Measurements from ENCODE around the gene CNN2.

- TF ChIP-seq POLR2A (IDR thresholded peaks at IDR 0.05; ENCODE audit: low read depth, low read length) (no peak), POLR2AphosphoS5 (IDR thresholded peaks at IDR 0.05; ENCODE audit: low read depth, low read length) (no peak), TAF1 (IDR thresholded peaks at IDR 0.05; ENCODE audit: borderline replicate concordance, low read depth, low read length) (no peak)
These were observed 1.2 kb downstream of the CNN2 start for GRCh38 chr19:1027650-1028061.

All from GM12892 (cell line).